Stimulated activated CD8-positive, alpha-beta memory T cell treated with anti-CD3 and anti-CD28 coated beads, Interleukin-2, amount 100 ng/mL, for 1 hour (primary cell): Measurements from ENCODE around the gene HIVEP1.

Experiments
- DNase-seq, 2 donors: peaks; one replicate each; pipeline ENCODE4 v3.0.0-alpha.2; 2020; ENCODE audit warnings: low read depth in 2 of 2

The HIVEP1 gene

DNA sequence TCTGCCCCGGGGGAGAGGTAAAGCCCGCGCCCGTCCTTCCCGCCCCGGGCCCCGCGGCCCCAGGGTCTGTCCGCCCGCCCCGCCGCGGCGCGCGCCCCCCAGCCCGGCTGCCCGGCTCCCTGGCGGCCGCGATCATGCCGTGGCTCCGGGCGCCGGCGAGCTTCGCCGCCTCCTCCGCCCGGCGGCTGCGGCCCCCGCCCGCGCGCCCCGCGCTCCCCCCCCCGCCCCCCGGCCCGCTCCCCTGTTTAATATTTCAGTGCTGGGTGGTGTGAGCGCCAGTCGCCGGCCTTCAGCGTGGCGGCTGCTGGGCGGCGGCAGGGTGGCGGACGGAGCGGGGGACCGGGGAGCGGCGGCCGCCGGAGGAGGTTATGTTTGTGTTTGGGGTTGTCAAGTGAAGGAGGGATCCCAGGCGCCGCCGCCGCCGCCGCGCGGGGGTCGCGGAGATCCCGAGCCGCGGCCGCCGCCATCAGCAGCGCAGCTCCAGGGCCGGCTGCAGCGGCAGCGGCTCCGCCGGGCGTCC, at the start of gene HIVEP1:
HIVEP1 (plus strand) TSS at position 275 of the 520 bp plus-strand sequence. CDS start 3,317 bp downstream, outside the sequence.
- DNase-seq = no peak

DNA sequence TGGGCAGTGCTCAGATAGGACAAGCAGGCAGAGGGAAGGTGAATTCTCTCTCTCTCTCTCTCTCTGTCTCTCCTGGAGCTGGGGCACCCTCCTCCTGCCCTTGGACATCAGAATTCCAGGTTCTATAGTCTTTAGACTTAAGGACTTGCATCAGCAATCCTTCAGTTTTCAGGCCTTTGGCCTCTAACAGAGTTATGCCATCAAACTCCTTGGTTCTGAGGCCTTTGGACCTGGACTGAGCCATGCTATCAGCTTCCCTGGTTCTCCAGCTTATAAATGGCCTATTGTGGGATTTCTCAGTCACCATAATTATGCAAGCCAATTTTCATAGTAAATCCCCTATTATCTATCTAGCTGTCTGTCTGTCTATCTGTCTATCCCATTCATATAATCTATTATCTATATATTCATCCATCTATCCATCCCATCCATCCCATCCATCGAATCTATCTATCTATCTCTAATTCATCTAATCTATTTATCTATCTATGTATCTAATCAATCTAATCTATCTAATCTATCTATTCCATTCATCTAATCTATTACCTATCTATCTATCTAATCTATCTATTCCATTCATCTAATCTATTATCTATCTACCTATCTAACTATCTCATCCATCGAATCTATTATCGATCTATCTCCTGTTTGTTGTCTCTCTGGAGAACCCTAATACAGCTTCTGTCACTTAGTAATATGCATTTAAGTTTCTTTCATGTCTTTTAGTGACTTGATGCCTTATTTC, 48.2 kb upstream of the HIVEP1 start:
- no peak for DNase-seq

DNA sequence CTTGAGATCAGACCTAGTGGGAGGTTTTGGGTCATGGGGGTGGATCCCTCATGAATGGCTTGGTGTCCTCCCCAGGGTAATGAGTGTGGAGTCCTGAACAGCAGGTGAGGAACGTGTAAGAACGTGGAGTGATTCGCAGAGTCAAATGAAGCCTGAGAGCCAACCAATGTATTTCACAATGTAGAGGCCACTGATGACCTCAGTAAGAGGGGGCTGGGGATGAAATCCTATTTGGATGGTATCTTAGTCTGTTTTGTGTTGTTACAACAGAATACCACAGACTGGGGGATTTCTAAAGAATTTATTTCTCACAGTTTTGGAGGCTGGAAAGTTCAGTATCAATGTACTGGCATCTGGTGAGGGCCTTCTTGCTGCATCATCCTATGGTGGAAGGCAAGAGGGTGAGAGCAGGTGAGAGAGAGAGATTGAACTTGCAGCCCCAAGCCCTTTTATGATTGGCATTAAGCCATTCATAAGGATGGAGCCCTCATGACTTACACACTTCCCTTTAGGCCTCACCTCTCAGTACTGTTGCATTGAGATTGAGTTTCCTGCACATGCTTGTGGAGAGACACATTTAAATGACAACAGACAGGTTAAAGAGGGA, 47.3 kb upstream of the HIVEP1 start:
- DNase-seq = no peak

DNA sequence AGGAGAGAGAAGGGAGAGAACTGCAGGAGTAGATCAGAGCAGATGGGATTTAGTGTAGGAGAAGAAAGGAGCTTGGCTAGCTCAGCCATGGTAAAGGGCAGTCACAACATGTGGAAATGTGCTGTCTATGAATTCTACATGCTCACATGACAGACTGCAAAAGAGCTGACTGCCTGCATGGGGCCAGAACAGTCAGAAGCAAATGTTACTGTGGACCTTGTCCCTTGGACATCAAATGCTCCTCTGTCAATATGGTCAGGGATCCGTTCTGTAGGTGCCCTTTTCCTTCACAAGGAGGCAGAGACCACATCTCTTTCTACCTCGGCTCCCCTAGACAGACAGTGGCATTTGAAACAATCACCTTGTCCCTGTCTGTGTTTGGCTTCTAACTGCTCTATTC, 46.6 kb upstream of the HIVEP1 start:
- DNase-seq = no peak

DNA sequence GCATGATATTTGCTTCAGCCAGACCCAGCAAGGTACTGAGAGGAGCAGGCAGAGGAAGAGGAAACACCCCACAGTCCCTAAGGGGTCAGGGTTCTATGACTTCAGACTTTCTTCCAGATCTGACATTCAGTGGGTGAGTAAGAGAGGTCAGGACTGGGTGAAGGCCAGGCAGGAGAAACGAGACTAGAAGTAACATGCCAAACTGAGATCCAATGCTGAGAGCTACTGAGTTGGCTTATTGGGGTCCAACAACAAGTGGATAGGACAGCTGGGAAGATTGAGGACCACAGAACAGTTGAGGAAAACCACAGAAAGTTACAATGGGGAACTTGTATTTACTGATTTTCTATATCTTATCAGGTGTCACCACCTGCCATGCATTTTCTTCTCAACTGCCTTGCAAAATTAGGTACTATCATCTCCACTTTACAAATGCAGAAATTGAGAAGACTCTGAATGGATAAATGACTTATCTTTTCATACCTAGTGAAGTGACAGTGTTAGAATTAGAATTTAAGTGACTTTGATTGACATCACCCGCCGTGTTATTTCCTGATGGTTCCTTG, 43.8 kb upstream of the HIVEP1 start:
- DNase-seq = no peak

DNA sequence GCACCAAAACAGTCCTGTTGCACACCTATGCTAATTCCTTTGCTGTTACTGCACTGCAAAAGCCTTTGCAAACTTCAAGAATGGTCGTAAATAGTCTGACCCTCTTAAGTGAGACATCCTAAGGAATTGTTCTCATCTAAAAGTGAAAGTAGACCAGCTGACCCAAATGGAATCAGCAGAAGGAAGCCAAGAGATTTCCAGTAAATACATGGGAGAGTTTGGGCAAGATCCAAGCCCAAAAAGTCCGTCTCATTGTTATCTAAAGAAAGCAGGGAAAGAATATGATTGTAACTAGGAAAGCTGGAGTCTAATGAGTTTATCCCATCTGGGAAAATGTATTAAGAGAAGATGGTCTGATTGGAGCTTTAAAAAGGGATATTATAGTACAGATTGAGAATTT, 43.0 kb upstream of the HIVEP1 start:
- no peak for DNase-seq

DNA sequence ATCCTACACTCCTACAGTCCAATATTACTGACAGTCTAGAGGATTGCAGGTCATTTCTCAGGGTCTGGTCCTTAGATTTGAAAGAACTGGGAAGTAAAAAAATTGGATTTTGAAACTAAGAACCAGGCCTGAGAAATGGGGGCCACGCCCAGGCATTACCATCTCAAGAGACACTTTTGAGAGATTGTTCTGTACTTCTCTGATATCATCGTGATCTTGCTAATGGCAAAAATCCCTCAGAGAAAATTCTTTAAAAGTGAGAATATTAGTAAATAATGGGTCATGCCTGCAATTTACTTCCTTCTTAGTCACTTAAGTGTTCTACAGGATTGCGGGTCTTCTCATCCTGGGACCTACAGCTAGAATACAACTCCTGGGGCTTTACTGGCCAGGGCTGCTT, 42.0 kb upstream of the HIVEP1 start:
- DNase-seq = no peak

DNA sequence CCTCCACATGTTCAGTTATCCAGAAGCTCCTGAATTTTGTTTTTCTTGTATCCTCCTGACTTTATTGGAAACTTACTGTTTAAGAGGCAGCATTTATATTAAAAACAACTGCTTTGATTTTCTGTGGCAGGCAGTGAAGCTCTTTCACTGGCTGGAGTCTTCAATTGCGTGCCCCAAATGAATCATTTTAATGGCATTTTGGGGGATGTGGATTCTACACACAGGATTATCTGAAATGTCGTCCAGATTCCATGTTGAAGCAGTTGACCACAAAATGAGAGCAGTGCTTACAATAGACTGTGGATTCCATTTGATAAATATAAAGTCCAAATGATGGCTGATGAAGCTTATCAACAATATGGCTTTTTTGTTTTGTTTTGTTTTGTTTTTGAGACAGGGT, 41.0 kb upstream of the HIVEP1 start:
- no peak for DNase-seq

DNA sequence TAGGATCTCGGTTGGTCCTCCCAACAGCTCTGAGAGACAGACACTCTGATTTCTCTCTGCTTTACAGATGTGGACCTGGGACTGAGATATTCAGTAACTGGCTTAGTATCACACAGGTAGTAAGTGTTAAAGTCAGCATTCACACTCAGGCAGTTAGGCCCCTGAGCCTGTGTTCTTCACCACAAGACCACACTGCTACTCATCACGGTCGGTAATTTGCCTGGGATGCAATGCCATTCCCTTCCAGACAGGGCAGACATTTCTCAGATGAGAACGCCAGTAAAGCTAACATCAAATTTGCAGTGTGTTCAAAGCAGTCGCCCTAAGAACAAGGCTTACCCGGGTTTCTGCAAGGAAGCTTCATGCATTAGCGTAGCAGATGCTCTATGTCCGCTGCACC, 39.8 kb upstream of the HIVEP1 start:
- DNase-seq = no peak

DNA sequence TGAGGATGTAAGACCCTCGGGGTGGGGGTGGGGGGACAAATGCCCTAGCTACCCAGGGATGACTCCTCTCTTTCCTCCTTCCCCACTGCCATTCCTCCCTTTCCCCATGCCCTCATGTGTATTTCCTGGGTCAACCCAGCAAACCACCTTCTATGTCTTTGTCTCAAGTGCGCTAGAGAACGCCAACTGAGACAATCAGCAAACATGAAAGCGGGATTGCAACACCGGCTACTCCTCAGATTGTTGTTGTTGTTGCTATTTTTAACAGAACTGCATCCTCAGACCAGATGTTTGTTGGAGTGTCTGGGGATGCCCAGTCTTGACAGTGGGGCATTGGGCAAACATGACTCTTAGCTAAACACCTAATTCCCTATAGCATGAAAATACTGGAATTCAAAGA, 39.3 kb upstream of the HIVEP1 start:
- no peak for DNase-seq

DNA sequence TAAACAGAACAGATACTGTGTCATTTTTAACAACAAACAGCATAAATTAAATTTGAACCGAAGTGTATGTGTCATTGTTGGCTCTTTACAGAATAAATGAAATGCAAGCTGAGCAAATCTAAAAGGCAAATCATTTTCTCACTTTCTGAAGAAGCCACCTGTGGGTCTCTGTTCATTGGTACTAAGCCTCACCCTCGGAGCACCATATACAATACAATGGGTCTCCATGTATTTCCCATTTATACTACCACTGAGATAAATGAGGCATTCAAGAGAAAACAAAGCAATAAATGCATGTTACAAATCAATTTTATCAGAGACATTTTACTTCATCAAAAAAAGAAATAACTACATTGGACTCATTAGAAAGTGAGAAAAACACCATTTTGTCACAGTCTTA, 38.9 kb upstream of the HIVEP1 start:
- DNase-seq = no peak

DNA sequence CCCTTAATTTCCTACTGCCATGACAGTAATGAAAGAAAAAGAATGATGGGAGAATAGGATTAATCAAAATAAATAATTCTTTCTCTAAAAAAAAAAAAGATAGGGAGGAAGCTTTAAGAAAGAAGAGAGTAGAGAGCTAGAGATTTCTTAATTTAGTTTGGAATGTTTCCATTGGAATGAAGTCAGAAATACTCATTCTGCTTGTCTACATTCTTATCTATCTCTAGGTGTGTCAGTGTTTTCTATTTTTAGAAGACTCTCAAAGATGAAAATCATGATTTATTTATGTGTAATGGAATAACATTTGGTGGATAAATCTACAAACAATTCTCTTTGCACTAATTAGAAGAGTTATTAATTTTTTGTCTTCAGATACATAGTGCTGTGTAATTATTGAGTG, 38.0 kb upstream of the HIVEP1 start:
- DNase-seq = no peak

DNA sequence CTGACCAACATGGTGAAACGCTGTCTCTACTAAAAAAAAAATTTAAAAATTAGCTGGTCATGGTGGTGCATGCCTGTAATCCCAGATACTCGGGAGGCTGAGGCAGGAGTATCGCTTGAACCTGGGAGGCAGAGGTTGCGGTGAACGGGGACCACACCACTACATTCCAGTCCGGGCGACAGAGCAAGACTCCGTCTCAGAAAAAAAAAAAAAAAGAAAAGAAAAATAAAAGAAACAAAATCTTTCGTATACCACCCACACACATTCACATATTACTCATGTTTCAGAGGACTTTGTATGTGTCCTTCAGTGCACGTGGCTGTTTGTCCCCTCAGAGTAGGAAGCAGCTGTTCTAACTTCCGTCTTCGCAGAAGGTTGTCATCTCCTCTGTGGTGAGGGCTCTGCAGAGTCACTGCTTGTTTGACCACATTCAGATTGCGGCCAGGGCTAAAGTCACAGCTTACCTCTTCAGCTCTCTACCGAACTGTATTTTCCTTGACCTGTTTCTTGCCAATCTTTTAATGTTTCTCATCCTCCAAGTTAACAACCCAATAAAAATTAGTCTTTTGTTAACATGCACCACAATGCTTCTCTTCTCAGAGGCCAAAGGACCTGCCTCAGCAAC, 36.6 kb upstream of the HIVEP1 start:
- peak in 1 of 2 donors; percentile 7 for DNase-seq

DNA sequence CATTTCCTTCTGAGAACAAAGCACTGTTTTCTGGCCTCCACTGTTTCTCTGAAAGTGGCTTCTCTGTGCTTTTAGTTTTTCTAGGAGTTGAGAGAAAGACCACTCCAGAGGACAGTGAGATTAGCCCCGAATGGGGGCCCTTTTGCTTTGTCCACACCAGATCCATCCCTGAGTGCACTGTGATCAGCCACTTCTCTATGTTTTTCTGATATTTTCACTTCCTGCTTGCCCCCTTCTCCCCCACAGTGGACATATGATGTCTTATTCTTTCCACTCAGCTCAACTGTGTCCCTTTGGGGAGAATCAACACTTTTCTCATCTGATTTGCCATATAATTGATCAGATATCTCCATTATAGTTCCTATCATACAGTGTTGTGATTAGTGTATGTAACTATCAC, 35.6 kb upstream of the HIVEP1 start:
- DNase-seq = no peak

DNA sequence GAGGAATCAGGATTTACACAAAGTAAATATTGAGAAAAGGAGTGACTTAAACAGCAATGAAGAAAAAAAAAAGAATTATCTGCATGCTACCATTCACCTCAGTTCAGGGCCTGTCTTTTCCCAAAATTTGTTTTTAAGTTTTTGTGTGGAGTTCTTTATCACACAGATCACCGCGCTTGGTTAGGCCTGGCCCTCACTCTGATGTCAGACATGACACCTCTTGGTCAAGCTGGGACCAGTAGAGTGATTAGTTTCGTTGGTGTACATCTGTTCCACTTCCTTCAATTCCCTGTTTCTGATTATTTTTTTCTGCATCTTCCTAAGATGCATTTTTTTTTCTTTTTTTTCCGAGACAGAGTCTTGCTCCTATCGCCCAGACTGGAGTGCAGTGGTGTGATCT, 34.9 kb upstream of the HIVEP1 start:
- no peak for DNase-seq

DNA sequence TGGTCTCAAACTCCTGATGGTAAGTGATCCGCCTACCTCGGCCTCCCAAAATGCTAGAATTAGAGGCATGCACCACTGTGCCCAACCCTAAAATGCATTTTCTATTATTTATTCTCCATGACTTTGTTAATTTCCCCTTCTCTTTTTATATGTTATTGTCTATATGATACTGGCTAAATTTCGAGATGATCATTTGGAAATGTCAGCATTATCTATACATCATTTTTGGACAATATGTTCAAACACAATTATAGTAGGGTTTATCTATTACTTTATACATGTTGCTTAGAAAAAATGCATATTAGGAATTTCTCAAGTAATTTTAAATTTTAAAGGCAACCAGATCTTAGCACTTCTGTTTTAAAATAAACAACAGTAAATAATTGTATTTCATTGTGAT, 34.4 kb upstream of the HIVEP1 start:
- DNase-seq = no peak

DNA sequence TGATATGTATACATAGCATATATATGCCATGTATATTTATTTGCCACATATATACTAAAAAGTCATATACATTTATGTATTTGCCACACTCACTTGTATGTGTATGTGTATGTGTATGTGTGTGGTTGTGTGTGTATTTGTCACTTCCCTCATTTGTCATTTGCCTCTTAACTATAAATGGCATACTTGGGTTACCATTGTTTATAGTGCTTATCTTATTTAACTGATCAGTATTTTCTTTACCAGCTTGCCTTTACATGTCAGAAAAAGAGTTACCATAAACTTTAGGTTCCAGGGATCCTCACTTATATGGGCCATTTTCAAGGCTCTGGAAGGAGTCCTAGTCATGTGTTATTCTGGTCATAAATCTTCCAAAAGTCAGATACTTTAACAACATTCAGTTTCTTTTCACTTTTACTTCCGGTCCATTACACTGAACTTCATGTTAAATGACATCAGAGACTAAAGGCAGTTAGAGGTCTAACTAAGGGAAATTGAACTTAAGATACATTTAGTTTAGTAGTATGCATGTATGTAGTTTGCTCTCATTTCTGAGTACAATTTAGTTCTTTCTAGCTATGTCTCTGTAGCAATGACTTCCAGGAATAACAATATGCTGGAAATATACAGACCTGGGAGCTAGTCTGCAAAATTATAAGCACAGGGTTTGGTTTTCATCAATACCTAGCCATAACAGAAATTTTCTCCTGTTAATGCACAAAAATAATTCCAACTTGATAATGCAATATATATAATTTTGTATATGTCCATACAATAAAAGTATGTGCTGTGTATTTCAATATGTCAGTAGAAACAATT, 33.7 kb upstream of the HIVEP1 start:
- no peak for DNase-seq

DNA sequence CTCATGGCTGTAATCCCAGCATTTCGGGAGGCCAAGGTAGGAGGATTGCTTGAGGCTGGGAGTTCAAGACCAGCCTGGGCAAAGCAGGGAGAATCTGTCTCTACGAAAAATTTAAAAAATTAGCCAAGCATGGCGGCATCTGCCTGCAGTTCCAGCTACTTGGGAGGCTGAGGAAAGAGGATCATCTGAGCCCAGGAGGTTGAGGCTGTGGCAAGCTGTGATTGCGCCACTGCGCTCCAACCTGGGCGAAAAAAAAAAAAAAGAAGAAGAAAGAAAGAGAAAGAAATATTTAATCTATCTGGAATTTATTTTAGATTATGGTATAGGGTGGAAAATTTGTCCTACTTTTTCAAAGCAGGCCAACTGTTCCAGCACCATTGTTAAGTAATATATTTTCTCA, 32.2 kb upstream of the HIVEP1 start:
- no peak for DNase-seq

DNA sequence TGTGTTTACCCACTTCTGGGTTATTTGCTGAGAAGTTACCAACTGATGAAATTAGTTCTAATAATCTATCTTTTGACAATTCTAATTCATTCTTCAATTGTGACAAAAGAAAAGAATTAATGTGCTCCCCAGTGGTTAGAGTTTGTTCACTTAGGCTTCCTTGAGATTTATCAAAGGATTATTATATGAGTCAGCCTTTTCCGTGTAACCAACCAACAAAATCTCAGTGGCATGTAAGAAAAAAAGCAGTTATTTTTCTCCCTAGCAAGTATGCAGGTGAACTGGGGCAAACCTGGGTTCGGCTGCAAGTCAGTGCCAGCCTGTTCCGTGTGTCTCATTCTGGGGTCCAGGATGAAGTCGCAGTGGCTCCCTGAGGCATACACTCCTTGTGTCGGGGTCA, 28.8 kb upstream of the HIVEP1 start:
- no peak for DNase-seq

DNA sequence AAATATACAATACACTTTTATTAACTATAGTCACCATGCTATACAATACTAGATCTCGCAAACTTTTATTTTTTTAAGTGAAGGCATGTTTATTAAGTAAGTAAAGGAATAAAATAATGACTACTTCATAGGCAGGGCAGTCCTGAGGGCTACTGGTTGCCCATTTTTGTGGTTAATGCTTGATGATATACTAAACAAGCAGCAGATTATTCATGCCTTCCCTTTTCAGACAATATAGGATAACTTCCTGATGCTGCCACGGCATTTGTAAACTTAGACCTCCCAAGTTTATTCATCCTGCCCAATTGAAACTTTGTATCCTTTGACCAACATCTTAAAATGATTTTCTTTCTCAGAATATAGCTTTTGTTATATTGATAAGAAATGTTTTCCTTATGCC, 24.7 kb upstream of the HIVEP1 start:
- no peak for DNase-seq

DNA sequence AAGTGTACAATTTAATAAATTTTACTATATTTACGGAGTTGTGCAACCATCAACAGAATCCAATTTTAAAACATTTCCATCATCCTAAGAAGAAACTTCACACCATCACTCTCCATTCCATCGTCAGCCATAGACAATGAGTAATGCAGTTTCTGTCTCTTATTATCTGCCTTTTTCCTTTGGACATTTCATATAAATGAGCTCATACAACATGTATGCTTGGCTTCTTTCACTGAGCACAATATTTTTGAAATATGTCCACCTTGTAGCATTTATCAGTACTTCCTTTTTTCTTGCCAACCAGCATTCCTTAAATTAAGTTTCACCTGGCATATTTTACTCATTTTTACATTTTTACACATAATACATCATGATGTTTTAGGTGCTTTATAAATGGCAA, 22.7 kb upstream of the HIVEP1 start:
- DNase-seq = no peak

DNA sequence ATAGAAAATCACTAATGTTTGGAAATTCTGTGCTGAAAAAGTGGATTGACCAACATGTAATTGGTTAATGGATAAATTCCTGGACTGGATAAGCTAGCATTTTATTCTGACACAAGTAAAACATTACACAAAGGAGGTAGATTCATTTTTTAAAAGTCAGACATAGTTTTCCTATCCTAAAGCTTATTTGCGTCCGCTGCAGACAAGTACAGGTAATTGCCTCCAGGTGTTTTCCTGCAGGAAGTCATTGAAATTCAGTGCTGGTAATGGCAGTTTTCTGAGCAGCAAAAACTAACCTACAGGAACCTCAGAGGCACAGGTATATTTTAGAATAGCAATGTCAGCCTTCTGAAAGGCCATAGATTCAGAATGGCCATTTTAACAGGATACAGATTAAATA, 20.0 kb upstream of the HIVEP1 start:
- no peak for DNase-seq
